GM19324 (cell line): Measurements from ENCODE around the gene GALNTL6.
"Not testable (repeated sequence)": the region's sequence is repeated elsewhere in the genome, so short reads cannot be mapped to it uniquely, and the experiment has no call there.

Experiments
- ATAC-seq: cut with Tn5 transposase; IDR thresholded peaks from one replicate; pipeline ENCODE4 v1.9.1; 2021; ENCODE audit warnings: mild to moderate bottlenecking, moderate library complexity; ENCODE audit not compliant: unreplicated experiment, low FRiP score

The GALNTL6 gene

DNA sequence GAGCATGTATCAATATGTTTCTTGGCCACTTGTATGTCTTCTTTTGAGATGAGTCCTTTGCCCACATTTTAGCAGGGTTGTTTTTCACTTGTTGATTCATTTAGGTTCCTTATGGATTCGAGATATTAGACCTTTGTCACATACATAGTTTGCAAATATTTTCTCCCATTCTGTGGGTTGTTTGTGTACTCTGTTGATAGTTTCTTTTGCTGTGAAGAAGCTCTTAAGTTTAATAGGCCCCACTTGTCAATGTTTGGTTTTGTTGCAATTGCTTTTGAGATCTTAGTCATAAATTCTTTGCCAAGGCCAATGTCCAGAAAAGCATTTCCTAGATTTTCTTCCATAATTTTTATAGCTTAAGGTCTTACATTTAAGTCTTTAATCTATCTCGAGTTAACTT is 1074.8 kb downstream of the GALNTL6 start:
- ATAC-seq: no peak

DNA sequence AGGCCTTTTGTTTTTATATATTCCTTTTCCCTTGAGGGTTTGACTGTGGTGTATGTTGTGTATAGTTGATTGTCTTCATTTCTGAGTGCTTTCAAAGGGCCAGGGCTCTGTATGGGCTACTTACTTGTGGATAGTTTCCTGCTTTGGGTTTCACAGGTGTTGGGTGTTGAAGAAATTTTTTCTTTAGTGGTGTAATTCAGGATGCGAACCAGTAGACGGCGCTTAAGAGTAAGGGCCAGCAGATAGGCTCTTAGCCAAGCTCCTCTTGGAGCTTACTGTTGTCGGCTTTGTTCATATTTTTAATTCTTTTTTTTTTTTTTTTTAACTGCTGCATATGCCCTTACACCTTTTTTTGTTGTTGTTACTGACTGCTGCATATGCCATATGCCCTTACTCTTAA is 1079.1 kb downstream of the GALNTL6 start:
- ATAC-seq: no peak

DNA sequence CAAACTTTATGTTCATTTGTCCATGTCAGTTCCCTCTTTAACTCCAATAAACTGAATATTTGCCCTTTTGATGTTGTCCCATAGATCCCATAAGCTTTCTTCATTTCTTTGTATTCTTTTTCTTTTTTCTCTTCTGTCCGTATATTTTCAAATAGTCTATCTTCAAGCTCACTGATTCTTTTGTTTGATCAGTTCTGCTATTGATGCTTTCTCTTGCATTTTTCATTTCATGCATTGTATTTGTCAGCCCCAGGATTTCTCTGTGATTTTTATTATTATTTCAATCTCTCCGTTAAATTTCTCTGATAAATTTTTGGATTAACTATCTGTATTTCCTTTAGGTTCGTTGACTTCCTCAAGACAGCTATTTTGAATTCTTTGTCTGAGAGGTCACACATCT is 1082.5 kb downstream of the GALNTL6 start:
- ATAC-seq: no peak

DNA sequence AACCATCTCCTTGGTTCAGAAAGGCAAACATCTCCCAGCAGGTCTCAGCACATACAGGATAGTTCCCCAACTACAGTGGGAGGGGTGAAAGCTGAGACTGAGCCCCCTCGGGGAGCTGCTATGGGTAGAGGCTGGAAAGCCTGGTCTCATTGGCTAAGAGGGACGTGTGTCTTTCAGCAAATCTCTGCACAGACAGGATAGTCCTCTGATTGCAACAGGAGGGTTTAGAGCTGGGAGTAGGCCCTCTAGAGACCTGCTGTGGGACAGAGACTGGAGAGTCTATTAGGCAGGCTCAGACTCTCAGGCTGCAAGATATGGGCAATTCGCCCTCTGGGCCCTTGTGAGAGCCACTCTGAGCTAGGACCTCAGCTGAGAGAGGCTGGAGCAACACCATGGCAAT is 1083.8 kb downstream of the GALNTL6 start:
- no peak for ATAC-seq

DNA sequence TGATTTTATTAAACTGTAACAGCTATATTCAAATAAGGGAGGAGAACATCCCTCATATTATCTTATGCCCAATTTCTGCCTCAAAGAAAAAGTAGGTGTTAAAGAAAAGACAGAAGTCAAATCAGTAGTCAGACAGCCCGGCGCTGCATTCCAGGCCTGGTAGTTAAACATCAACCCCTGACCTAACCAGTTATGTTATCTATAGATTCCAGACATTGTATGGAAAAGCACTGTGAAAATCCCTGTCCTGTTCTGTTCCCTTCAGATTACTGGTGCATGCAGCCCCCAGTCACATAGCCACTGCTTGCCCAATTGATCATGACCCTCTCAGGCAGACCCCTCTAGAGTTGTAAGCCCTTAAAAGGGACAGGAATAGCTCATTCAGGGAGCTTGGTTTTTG is 1085.5 kb downstream of the GALNTL6 start:
- no peak for ATAC-seq

DNA sequence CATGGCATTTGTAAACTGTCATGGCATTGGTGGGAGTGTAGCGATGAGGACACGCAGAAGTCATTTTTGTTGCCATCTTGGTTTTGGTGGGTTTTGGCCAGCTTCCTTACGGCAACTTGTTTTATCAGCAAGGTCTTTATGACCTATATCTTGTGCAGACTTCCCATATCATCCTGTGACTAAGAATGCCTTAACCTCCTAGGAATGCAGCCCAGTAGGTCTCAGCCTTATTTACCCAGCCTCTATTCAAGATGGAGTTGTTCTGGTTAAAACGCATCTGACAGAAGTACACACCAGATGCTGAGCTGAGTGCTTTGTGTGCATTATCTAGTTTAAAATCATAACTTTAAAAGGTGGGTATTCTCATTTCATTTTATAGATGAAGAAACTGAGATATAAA is 1086.7 kb downstream of the GALNTL6 start:
- no peak for ATAC-seq

DNA sequence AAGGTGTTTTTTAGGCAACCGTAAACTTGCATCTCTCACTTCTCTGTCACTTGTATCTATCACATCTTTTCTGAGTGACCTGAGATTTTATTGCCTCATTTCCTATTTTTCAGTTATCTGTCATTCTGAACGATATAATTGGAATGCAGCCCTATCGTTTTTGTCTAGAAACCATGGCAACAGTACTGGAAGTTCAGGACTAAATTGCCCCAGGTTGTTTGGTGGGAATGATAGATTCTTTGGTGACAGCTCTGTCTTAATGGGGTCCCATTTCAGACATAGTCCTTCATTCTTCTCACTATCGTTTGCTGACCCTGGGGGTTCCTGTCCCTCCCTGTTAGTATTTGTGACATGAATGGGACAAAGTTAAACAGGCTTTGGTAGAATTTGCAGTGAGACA is 1087.7 kb downstream of the GALNTL6 start:
- ATAC-seq: no peak

DNA sequence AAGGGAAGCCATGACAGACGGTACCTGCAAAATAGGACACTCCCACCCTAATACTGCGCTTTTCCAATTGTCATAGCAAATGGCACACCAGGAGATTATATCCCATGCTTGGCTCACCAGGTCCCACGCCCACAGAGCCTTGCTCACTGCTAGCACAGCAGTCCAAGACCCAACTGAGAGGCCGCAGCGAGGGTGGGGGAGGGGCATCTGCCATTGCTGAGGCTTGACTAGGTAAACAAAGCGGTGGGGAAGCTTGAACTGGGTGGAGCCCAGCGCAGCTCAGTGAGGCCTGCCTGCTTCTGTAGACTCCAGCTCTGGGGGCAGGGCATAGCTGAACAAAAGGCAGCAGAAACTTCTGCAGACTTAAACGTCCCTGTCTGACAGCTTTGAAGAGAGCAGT is 1099.3 kb downstream of the GALNTL6 start:
- ATAC-seq: not testable (repeated sequence)

DNA sequence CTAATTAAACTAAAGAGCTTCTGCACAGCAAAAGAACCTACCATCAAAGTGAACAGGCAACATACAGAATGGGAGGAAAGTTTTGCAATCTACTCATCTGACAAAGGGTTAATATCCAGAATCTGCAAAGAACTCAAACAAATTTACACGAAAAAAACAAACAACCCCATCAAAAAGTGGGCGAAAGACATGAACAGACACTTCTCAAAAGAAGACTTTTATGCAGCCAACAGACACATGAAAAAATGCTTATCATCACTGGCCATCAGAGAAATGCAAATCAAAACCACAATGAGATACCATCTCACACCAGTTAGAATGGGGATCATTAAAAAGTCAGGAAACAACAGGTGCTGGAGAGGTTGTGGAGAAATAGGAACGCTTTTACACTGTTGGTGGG is 1104.2 kb downstream of the GALNTL6 start:
- ATAC-seq: not testable (repeated sequence)

DNA sequence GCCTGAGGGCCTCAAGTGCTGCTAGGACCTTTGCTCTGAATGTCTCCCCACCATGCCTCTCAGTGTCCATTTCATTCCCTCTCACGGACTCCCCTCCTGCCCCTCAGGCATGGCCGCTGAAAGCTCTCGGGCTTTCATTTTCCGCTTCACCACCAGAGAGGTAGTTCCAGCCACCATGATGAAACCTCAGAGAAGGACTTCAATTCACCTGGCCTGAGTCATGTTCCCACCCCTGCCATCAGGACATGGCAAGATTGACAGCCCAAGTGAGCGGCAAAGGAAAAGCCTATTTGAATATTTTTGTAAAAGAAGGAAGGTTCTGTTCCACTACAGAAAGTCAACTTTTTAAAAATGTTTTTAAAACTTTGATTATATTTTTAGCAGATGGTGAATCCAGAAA is 1106.1 kb downstream of the GALNTL6 start:
- ATAC-seq: no peak

DNA sequence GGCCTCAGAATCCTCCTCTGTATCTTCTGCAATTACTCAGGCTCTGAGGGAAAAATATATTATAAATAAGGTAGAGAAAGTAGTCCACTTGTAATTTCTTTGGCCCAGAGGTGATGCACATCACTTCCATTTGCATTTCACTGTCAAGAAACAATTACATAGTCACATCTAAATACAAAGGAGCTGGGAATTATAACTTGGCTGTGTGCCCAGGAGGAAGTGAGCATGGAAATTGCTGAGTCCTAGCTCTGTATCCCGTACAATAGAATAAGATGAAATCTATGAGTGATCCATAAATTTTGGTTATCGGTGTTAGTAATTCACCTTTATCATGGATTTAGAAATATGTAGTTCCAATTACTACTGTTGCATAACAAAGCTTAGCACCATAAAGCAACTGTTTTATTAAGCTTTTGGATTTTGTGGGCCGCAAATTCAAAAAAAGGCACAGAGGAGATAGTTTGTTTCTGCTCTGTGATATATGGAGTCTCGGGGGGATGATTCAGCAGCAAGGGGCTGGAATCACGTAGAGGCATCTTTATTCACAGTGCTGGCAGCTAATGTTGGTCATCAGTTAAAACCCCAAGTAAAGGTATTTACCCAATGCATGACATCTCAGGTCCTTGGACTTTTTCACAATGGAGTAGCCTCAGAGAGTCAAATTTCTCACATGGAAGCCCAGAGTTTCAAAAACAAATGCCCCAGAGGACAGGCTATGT is 1114.1 kb downstream of the GALNTL6 start:
- no peak for ATAC-seq

DNA sequence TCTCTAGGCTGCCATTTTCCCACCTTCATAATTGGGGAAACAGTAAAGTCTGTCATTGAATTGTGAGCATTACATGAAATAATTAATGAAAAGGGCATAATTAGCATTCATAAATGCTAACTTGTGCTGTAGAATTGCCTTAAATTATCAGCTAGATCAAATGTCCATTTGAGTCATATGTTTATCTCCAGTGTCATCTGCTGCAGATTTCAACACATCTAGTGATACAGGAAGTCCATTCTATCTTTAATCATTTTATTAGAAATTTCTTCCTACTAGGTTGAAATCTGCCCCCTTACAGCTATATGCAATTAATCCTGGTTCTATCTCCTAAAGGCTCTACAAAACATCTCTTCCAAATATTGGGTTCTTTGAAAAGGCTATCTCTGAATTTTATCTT is 1115.1 kb downstream of the GALNTL6 start:
- ATAC-seq: no peak

DNA sequence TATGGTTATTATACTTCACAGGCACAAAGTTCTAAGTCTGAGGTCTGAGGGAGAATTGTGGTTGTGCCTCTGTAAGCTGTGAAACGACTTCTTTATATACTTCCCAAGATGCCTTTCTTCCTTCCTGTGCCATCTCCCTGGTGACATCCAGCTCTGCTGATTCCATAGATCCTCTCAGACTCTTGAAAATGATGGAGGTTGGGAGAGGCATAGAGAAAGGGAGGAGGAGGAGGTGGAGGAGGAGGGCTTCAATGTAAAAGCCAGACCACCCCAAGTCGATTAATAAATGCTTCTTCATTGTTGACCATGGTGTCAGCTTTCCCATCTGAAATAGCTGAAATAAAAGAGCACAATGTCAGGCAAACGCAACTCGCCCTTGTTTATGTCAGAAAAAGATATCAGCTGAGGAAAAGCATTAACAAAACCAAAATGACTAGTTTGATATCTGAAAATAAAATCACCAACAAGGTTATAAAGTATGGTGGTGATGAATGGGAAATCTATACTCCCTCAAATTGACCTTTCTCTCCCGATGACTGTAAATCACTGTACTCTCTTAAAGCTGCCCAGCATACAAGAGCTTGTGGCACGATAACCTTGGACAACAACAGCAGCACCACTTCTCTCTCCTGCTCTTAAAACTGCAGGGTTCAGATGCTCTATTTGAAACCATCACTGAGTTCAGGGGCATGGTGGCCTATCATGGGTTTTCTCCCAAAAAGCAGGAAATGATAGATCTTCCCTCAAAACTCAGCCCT is 1125.0 kb downstream of the GALNTL6 start:
- no peak for ATAC-seq

DNA sequence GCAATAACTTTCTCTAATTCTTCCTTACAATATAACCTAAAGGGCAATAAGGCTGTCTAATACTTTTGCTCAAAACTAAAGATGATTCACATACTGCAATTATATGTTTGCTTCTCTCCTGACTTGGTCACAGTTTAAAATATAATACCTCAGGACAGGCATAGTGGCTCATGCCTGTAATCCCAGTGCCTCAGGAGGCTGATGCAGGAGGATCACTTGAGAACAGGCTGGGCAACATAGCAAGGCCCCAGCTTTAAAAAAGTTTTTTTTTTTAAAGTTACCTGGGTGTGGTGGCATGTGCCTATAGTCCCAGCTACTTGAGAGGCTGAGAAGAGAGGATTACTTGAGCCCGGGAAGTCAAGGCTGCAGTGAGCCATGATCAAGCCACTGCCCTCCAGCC is 1125.7 kb downstream of the GALNTL6 start:
- ATAC-seq: no peak

DNA sequence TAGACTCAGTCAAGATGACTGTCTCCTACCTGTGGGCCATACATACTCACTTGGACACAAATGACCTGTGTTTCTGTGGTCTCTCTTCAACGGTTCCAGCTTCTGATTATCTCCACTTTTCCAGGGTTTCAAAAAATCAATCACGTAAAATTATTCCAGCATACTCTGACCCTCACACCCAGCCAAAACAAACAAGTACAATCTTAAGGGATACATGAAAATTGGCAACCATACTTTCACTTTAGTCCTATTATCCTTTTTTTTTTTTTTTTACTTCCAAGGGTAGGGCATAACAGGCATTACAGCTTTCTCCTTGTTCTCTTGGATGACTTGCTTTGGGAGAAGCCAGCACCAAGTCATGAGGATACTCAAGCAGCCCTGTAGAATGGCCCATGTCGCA is 1129.6 kb downstream of the GALNTL6 start:
- ATAC-seq: no peak

DNA sequence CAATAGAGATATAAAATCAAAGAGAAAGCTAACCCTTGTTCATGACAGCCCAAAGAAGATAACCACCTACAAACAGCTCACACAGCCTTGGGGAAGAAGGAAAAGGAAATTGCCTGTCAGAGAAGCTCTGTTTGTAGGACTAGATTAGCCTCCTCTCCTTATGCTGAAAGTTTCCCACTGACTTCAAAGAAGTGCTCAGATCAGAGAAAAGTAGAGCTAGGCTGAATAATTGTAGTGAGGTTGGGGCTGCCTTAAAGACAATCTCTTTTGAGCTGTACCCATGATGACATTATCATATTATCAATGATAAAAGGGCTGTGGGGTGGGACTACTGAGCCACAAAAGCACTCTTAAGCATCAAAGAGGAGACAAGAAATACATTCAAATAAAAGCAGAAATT is 1132.4 kb downstream of the GALNTL6 start:
- no peak for ATAC-seq

DNA sequence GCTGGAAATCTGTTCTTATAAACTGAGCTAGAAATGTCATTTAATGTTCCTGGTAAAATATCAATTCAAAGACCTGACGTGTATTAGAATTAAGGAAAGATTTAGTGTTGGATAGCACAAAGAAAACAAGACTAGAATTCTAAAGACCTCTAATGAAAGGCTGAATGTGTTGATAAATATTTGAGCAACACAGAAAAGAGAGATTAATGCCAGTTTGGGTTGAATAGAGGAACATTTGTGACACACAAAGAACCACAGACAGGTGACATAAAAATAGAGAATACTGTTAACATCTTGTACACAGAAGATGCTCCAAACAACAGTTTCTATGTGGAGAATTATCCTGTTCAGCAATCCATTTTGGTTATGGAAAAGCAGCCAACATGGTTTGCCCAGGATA is 1133.3 kb downstream of the GALNTL6 start:
- ATAC-seq: no peak

DNA sequence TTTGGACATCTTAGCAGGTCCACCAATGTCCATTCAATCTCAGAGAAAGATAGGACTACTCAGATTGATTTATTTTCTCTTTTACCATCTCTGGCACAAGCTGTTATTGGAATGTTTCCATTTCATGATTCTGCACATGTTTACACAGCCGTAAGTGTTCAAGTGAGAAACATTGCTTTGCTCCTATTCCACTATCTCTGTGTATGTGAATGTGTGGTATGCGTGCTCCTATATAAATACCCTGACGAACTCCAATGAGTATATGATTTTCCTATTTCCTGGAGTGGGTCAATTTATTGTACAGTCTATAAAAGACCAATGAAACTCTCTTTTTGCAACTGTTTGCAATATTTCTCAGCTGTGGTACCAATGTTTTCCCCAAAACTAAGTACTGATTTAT is 1134.4 kb downstream of the GALNTL6 start:
- ATAC-seq: no peak

DNA sequence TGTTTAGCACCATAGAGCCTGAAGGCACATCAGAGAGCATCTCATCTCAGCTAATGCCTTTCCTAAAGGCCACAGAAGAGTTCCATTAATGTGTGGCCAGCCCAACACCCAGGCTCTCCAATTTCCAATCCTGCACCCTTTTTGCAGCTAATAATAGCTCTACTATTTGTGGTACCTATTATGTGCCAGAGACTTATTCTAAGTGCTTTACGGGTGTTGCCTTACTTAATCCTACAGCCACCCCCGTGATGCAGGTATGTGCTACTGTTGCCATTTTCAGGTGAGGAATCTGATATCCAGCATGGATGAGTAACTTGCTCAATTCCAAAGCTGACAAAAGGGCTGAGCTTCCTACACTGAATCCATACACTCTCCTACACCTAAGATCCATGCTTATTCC is 1137.8 kb downstream of the GALNTL6 start:
- no peak for ATAC-seq

DNA sequence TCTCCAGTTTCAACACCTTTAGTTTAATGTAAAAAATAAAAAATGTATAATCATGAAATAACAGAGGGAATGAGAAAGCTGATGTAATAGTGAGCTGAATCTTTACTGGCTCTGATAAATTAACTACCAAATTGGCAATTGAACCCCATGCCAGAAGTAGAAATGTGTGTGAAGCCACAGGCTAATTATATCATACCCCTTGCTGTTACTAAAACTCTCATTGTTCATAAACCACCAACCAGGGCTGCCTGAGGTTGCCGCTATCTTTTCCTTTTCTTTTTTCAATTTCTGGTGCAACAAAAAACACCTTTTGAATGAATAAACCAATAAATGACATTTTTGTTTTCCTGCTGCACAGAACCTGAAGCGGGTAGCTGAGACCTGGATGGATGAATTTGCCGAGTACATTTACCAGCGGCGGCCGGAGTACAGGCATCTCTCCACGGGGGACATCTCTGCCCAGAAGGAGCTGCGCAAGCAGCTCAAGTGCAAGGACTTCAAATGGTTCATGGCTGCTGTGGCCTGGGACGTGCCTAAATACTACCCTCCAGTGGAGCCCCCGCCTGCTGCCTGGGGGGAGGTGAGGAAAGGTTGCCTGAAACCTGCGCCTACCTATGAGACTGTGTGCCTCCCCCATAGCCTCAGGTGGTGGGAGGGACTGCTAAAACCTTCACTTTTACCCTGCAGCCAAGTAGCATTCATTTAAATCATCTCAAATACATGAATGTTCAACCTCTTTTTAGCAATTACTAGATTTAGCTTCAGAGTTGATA is 1138.7 kb downstream of the GALNTL6 start:
- no peak for ATAC-seq

DNA sequence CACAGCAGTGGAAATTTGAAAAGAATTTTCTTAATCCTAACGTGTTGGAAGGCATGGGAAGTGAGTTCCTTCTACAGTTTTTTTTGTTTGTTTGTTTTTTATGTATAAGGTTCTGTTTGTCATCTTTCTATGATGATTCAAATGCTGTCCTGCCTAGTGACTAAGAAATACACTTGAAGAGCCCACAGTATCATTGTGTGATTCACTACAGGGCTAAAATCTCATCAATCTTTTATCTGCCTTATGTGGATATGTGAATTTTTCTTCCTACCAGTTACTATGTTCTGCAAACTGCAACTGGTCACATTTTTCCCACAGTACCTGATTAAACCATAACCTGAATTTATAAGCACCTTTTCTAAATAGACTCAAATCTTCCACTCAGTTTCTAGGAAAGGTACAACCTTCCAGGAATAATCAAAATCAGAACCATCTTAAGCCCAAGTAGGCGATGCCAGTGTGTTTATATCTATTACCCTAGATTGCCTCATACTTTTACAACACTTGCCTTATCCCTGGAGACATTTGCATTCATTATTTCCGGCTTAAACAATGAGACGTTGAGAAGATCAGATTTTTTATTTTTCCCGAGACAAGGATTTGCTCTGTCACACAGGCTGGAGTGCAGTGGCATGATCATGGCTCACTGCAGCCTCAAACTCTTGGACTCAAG is 1140.8 kb downstream of the GALNTL6 start:
- no peak for ATAC-seq
